Dermis microvascular lymphatic vessel endothelial cell (primary cell): ENCODE results near the gene TNFRSF8. TPM values are rescaled to one million over a fixed set of nuclear protein-coding genes. Genes with fewer than 3 reads are reported as not detected.

Source experiments
- DNase-seq, 2 donors: peaks; one replicate each; pipeline versions ENCODE4 v3.0.0 to v3.0.0-alpha.2; 2010; ENCODE audit warnings: low read depth in 2 of 2
- total RNA-seq: library from RNA; depleted of rRNA; stranded (reverse); fragments of >200 nt; gene quantifications from 2 replicates; pipeline ENCODE4 v1.2.1, GENCODE V29; 2014

The TNFRSF8 gene
- total RNA-seq, 1 donor from 2014 or later: not detected

DNA sequence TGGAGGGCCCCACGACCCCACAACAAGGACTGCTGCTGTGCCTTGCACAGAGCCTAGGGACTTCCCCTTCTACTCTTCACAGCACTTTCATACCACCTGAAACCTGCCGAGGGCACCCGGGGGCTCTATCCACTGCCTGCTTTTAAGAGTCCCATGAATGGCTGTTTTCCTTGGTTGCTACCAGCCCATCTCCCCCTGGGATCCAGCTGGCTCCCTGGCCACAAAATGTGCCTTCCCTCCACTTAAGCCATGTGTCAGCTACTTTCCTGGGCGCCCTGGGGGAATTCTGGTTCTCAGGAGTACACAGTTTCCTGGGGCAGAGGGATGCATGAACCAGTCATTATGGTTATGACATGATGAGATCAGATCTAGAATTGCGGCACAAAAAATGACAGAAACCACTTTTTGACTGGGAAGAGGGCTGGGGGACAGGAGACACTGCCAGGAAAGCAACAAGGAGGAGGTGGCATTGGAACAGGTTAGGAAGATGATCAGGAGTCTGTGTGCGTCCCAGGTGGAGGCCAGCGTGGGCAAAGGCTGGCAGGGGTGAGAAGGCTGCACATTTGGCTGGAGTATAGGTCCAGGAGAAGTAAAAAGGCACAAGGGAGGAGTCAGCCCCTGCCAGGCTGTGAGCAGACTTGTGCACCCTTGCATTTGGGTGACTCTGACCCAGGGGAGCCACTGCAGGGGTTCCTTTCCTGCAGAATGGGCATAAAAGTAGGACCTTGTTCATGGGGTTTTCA, 3.2 kb upstream of the TNFRSF8 start:
- no peak for DNase-seq

DNA sequence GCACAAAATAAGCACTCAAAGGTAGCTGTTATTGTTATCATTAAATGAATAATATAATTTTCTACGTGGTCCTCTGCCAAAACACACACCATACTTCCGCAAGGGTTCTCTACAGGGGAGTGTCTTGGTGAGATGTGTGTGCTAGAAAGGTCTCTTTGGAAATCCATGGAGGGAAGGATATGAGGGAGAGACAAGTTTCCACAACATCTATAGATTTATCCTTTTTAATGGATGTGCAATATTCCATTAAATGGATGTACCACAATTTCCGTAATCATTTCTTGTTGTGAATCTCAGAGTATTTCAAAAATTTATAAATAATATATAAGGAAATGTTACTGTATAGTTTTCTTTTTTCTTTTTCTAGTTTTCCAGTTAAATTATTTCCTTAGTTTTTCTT, 2.6 kb upstream of the TNFRSF8 start:
- DNase-seq: no peak

DNA sequence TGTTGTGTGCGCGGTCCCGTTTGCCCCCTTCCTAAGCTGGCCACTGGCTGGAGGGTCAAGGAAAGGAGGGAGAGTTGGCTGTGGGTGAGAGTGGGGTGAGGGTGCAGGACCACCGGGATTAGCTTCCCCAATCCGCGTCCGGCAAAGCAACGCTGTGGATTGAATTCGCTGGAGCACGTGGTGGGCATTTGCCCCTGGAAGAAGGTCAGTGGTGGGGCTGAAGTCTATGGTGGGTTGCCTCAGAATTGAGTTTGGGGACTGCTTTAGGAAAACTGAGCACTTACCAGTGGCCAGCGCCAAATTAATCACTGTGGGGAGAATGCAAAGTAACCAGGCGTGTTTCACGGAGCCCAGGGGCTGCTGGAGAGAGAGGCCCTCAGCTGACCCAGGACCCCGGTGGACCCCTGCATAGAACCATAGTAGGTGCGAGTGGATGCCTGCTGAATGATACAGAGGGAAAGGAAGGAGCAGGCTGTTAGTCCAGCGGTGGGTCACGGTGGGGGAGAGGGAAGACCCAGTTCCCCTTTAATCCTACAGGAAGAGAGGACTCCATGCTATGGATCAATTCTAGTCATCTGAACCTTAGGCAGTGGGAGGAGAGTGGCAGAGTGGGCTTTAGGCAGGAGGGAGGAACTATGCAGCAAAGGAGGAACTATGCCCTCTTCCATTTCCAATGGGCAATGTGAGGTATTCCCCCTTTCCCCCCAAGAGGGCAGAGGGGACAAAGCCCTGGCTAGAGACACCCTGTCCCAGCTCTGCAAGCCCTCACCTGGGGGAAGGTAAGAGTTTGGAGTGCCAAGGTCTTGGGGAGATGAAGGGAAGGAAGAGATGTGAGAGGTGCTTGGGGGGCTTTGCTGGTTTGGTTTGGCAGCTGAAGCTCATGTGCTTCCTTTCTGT, 1.2 kb downstream of the TNFRSF8 start:
- no peak for DNase-seq

DNA sequence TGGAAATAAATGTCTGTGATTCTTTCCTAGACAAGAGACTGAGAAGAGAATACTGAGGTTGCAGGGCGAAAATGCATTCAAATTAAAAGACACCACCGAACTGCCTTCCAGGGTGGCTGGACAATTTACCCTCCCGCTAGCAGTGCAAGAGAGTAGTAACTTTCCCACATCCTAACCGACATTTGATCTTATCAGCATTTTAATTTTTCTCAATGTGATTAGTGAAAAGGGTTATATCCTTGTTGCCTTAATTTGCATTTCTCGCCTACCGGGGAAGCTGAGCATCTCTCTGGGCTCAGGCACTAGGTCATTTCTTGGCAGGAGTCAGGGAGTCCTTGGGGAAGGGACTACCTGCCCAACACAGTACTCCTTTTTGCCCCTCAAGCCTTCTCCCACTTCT, 2.8 kb downstream of the TNFRSF8 start:
- no peak for DNase-seq

DNA sequence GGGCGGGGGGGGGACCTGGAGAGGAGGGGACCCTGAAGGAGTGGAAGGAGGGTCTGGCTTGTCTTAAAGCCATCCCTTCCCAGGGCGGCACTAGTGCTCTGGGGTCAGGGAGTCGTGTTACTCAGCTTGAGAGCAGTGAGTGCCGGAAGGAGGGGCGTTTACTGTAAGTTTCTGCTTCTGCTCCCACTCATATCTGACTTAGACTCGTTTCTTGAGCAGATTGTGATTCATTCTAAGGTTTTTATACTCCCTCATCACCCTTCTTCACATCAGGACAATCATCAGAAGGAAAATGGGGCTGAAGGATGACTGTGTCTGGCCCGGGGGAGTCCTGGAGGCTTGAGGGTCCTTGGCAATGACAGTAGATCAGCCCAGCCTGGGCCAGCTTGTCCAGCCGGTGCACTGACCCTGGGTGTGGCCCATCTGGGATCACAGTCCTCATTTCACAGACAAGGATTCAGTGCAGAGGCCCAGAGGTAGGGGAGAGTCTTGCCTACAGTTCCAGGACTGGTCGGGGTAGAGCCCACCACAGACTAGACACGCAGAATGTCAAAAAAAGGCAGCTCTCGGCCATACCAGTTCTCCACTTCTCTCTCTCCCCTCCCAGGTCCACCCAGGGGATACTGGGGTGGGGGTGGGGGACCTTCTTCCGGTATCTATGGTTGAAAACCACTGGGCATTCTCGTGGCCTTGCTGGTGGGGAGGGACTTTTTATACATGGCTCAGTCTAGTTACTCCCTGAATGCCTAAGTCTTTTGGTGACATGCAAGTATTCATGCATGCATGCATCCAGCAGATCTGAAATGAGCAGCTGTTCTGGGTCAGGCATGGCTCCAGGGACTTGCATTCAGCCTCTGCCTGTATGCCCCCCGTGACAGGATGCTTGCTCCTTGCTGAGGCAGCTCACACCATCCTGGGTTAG, 5.1 kb downstream of the TNFRSF8 start:
- DNase-seq: no peak

DNA sequence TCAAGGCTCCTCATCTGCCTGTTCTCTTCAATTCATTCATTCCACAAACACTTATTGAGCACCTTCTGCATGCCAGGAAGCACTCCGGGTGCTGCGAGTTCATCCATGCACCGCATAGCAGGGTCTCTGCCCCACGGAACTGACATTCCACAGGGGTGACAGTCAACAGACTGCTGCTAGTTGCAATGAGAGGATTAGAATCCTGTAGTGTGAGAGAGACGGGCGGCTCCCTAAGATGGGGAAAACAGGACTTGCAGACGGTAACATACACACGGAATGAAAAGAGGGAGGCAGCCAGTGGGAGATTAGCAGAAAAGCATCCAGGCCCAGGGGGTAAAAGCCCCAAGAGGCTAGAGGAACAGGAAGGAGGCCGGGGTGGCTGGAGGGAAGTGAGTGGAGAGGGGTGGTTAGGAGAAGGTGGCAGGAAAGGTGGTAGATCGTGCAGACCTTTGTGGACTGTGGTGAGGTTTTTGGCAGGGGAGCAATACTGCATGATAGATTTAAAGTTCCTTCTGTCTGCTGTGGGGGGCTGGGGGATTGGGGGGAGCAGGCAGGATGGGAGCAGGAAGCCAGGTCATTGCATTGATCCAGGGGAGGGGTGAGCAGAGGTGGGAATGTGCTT, 6.6 kb downstream of the TNFRSF8 start:
- DNase-seq: no peak

DNA sequence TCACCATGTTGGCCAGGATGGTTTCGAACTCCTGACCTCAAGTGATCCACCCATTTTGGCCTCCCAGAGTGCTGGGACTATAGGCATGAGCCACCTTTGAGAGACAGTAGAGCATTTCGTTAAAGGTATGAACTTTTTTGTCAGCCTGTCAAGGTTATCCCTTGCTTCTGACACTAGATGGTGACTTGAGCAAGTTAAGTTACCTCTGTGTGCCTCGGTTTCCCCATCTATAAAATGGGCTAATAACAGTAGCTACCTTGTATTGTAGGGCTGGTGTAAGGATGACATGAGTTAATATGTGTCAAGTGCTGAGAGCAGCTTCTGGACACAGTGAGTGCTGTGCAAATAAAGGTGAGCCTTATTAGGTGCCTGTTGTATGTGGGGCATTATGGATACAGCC, 8.8 kb downstream of the TNFRSF8 start:
- DNase-seq: no peak

DNA sequence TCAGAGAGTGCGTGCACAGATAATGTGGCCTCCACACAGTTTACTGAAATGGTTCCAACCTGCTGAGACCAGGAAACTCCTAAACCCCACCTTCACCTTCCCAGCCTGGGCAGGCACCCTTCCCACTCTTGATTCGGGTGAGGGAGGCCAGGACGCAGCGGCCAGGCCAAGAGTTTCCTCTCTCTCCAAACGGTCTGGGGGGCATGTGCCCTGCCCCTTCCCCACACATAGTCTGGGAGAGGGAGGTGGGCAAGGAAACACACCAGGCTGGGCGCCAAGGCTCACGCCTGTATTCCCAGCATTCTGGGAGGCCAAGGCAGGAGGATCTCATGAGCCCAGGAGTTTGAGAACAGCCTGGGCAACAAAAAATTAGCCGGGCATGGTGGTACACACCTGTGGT, 9.6 kb downstream of the TNFRSF8 start:
- no peak for DNase-seq

DNA sequence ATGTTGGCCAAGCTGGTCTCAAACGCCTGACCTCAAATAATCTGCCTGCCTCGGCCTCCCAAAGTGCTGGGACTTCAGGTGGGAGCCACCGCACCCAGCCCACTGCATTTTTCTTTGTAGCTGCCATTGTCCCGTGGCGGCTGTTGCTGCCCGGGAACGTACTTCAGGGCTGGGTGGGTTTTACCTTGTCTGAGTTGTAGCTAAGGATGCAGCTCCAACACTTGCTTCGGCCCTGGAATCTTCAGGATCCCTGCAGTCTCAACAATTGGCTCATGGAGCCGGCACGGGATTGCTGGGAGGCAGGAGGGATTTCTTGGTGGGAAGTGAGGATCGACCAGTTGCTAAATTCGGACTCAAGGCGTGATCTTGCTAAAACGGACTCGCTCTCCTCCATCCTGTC, 10.7 kb downstream of the TNFRSF8 start:
- no peak for DNase-seq

DNA sequence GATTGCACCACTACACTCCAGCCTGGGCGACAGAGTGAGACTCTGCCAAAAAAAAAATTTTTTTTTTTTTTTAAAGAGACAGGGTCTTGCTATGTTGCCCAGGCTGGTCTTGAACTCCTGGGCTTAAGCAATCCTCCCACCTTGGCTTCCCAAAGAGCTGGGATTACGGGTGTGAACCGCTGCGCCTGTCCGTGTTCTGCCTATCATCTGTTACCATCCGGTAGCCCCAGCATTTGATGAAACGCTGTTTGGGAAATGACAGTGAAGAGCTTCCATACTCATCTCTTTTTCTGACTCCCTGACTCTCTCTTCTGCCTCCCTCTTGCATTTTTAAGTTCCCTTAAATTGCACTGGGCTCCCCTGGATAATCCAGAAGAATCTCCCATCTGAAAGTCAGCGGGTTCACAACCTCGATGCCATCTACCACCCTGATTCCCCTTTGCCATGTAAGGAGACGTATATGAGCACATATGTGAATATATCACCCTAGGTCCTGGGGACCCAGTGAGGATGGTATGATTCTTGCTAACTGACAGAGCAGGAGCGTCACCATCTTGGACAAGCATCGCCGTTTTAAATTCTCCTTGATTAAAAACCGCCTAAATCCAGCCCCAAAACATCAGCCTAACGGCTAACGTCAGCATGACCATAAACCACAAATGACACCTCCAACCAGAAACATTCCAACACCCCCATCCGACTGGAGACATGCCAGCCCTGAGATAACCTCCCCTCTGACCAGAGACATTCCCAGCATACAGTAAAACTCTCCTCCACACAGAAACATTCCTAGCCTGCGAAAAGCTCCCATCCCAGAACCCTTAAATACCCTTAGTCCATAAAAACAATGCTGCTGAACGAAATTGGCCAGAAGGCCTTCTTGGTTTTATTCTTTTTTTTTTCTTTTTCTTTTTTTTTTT, 12.4 kb downstream of the TNFRSF8 start:
- no peak for DNase-seq

DNA sequence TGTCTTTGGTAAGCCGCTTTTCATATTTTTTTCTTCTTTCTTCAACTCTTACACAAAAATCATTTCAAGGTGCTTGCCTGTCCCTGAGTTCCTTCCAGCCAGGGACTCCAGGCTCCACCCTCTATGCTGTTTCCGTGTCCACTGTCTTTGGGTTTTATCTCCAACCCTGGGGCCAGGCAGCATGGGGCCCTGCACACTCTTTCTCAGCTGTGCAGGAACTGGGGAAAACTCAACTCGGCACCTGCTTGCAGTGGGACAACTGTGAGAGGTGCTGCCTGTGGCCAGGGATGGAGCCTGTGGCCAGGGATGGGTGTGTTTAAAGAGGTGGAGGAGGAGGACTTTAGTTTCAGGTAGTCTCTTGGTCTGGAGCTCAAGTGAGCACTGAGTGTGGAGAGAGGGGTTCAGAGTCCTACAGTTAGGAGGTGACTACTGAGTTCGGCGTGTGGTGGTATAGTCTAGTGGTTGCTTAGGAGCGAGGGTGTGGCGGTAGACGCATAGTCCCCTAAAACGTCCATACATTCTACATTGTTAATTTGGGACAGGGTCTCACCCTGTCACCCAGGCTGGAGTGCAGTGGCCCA, 13.4 kb downstream of the TNFRSF8 start:
- DNase-seq: no peak

DNA sequence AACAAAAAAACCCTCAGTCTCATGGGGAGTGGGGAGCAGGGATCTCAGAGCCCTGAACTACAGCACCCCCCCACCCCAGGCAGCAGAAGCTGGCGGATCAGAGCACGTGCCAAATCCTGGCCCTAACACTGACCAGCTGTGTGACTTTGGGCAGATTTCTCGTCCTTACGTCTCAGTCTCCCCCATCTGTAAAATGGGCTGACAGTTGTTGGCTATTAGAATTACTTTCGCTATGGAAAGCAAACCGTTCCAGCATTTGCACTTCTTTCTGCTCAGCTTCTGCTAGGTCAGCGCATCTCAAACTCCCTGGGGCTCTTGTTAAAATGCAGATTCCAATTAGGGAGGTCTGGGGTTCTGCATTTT, 15.5 kb downstream of the TNFRSF8 start:
- DNase-seq: no peak

DNA sequence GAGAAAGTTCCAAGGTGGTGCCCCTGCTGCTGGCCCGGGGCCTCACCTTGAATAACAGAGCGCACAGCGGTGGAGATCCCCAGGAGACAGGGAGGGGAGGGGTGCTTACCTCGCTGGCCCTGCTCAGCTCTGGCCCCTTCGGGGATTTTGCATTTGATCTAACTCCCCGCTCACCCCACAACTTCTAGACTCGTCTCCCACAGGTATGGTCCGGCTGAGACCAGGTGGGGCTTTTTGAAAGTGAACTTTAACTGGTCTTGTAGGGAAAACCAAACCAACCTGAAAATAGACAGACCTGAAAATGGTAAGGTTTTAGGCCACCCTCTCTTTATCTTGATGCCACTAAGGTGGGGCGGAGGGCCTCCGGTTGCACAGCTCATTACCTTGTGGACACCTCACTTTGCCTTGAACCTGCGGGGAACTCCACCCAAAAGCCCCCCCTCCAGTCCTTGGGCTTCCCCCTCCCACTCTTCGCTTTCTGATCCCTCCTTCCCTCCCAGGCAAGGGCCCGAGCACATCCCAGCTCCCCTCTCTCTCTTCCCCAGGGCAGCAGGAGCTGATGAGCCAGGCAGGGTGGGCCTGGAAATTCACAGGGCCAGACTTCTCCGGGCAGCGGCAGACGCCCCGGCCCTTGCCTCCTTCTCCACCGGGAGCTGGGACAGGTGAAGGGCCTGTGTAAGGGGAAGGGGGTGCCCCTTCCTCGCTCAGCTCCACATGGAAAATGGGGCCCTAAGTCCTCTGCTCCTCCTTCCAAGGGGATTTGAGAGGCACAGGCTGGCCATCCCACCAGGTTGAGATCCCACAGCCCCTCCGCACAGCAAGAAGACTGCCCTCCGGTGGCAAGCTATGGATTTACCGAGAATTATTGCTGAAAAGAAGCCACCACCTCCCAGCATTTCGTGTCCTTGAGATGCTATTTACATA, 16.1 kb downstream of the TNFRSF8 start:
- DNase-seq: peak; percentile 6 to 42

DNA sequence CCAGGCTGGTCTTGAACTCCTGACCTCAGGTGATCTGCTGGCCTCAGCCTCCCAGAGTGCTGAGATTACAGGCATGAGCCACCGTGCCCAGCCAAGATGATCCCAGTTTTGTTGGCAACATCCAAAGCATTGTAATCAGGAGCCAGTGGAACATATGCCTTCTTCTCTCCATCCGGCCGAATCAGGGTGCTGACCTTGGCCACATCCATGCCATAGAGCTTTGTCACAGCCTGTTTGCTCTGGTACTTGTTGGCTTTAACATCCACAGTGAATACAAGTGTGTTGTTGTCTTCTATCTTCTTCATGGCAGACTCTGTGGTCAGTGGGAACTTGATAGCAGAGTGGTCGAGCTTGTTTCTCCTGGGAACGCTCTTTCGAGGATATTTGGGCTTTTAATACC, 17.1 kb downstream of the TNFRSF8 start:
- no peak for DNase-seq

DNA sequence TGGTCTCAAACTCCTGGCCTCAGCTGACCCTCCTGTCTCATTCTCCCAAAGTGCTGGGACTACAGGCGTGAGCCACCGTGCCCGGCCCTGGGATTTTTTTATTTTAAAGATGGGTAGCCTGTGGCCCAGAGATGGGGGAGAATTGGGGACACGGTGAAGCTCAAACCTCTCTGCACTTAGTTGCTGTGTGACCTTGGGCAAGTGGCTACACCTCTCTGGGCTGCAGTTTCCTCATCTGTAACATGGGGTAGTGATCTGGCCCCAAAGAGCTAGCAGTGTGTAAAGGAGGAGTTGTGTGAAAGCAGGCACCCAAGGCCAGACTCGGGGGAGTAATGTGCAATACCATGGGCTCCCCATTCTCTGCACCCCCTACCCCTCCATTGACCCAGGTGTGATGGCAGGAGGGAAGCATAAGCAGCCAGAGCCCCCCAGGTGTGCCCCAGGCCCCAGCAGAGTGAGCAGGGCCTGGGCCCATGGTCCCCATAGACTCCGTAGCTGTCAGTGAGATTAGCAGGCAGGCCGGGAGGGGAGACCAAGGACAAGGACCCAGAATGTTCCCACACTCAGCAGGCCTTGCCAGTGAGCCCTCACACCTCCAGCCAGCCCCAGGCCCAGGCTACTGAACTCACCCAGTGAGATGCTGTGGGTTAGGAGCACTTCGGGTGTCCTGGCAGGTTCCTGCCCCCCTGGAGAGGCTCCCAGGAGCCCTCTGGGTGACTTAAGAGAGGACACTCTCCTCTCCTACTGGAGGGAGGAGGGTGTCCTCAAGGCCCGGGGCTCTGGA, 17.9 kb downstream of the TNFRSF8 start:
- DNase-seq: no peak

DNA sequence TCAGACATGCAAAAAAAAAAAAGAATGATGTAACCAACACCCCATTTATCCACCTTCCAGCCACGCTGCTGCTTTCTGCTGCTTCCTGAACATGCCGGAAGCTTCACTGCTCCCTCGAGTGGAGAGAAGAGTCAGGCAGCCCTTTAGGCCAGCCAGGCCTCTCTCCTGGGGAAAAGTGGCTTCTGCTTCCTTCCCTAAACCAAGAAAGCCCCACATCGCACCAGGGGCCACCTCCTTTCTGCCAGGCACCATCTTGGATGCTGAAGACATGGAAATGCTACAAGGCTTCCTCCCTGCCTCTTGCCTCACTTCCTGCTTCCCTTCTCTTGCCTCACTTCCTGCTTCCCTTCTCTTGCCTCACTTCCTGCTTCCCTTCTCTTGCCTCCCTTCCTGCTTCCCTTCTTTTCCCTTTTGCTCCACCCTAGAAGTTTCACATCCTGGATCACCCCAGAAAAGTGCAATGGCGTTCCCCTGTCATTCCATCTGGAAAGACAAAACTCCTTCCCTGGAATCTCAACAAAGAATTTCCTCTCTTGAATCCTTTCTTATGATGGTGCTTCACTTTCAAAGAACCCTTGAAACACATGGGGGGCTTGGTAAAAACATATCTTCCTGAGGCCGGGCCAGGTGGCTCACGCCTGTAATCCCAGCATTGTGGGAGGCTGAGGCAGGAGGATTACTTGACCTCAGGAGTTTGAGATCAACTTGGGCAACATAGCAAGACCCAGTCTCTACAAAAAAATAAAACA, 18.7 kb downstream of the TNFRSF8 start:
- no peak for DNase-seq

DNA sequence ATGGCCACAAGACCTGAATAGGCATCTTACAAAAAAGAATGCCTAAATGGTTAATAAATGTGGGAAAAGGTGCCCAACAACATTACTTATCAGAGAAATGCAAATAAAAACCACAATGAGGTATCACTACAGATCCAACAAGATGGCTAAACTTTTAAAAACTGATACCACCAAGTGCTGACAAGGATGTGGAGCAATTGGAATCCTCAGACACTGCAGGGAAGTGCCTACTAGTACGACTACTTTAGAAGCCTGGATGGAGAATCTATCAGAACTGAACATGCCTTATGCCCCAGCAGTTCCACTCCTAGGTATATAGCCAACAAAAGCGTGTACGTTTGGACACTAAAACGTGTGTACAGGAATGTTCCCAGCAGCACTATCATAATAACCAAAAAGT, 19.9 kb downstream of the TNFRSF8 start:
- DNase-seq: no peak
